ENCODE data around the gene GSDME. TPM values are rescaled to one million over a fixed set of nuclear protein-coding genes. Genes with fewer than 3 reads are reported as not detected.

GSDME gene
- total RNA-seq: 1 to 10 TPM in 3 of 4 donors, under 1 TPM in 1; 0.42 to 9.2 (median 2.1) TPM

- intact Hi-C loops (cut with DNase I; ENCODE audit: low total_unique reads): no loop called here
- peak in 1 of 2 donors; percentile 89 for DNase-seq (ENCODE audit: low spot score in 2 of 2)
- peak within 1 kb of the TSS; percentile 48 for H3K4me3 ChIP-seq (ENCODE audit: low read depth, poor library complexity, severe bottlenecking)
- TF ChIP-seq POLR2A (IDR thresholded peaks at IDR 0.05): no peak
- WGBS, 2 donors: 9% methylated on average over 34 to 47 of the region's 81 CpGs
Measured at GRCh38 chr7:24757353-24758275, at the start of gene GSDME. TSS of gene GSDME (minus strand) at chr7:24757464. CDS start at chr7:24749774, 7,690 bp downstream.

- H3K4me3 ChIP-seq (ENCODE audit: low read depth, poor library complexity, severe bottlenecking): no peak overlapping the region
- intact Hi-C loops (cut with DNase I; ENCODE audit: low total_unique reads): no loop called here
- DNase-seq (ENCODE audit: low spot score in 2 of 2): no peak
- no peak for TF ChIP-seq CTCF (IDR thresholded peaks at IDR 0.05)
- TF ChIP-seq POLR2A (IDR thresholded peaks at IDR 0.05): no peak
- 97 to 98% methylated on average over 5 of the region's 5 CpGs for WGBS, 2 donors
Measured at GRCh38 chr7:24802300-24802699, 45.0 kb upstream of the GSDME start.

GRCh38 chr7:24801883-24802282 is 44.6 kb upstream of the GSDME start:
- H3K4me3 ChIP-seq (ENCODE audit: low read depth, poor library complexity, severe bottlenecking): no peak overlapping the region
- intact Hi-C loops (cut with DNase I; ENCODE audit: low total_unique reads): no loop called here
- 98 to 100% methylated on average over 2 of the region's 2 CpGs for WGBS, 2 donors
- DNase-seq (ENCODE audit: low spot score in 2 of 2): no peak
- TF ChIP-seq POLR2A (IDR thresholded peaks at IDR 0.05) (no peak), CTCF (IDR thresholded peaks at IDR 0.05) (no peak)

GRCh38 chr7:24800667-24801066 is 43.4 kb upstream of the GSDME start:
- 88 to 90% methylated on average over 9 of the region's 9 CpGs for WGBS, 2 donors
- TF ChIP-seq CTCF (IDR thresholded peaks at IDR 0.05) (no peak), POLR2A (IDR thresholded peaks at IDR 0.05) (no peak)
- intact Hi-C loops (cut with DNase I; ENCODE audit: low total_unique reads): no loop called here
- no peak overlapping the region for H3K4me3 ChIP-seq (ENCODE audit: low read depth, poor library complexity, severe bottlenecking)
- no peak for DNase-seq (ENCODE audit: low spot score in 2 of 2)

GRCh38 chr7:24800073-24800472 is 42.8 kb upstream of the GSDME start:
- no peak for DNase-seq (ENCODE audit: low spot score in 2 of 2)
- TF ChIP-seq POLR2A (IDR thresholded peaks at IDR 0.05) (no peak), CTCF (IDR thresholded peaks at IDR 0.05) (no peak)
- WGBS, 2 donors: 96 to 97% methylated on average over 6 of the region's 6 CpGs
- intact Hi-C loops (cut with DNase I; ENCODE audit: low total_unique reads): no loop called here
- no peak overlapping the region for H3K4me3 ChIP-seq (ENCODE audit: low read depth, poor library complexity, severe bottlenecking)

GRCh38 chr7:24799506-24799905 is 42.2 kb upstream of the GSDME start:
- TF ChIP-seq CTCF (IDR thresholded peaks at IDR 0.05): no peak
- TF ChIP-seq POLR2A (IDR thresholded peaks at IDR 0.05): no peak
- intact Hi-C loops (cut with DNase I; ENCODE audit: low total_unique reads): no loop called here
- no peak overlapping the region for H3K4me3 ChIP-seq (ENCODE audit: low read depth, poor library complexity, severe bottlenecking)
- DNase-seq (ENCODE audit: low spot score in 2 of 2): no peak
- WGBS, 2 donors: 94 to 97% methylated on average over 3 of the region's 3 CpGs

All from lower leg skin (tissue), 4 donors.